GM19372 (cell line): ENCODE data around the gene TMCC3.
"Not testable (repeated sequence)": the region's sequence is repeated elsewhere in the genome, so short reads cannot be mapped to it uniquely, and the experiment has no call there.

ENCODE experiments used
- ATAC-seq: cut with Tn5 transposase; IDR thresholded peaks from one replicate; pipeline ENCODE4 v1.9.1; 2021; ENCODE audit warnings: mild to moderate bottlenecking, low read depth, moderate library complexity; ENCODE audit not compliant: unreplicated experiment

TMCC3 gene, protein sequence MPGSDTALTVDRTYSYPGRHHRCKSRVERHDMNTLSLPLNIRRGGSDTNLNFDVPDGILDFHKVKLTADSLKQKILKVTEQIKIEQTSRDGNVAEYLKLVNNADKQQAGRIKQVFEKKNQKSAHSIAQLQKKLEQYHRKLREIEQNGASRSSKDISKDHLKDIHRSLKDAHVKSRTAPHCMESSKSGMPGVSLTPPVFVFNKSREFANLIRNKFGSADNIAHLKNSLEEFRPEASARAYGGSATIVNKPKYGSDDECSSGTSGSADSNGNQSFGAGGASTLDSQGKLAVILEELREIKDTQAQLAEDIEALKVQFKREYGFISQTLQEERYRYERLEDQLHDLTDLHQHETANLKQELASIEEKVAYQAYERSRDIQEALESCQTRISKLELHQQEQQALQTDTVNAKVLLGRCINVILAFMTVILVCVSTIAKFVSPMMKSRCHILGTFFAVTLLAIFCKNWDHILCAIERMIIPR

DNA sequence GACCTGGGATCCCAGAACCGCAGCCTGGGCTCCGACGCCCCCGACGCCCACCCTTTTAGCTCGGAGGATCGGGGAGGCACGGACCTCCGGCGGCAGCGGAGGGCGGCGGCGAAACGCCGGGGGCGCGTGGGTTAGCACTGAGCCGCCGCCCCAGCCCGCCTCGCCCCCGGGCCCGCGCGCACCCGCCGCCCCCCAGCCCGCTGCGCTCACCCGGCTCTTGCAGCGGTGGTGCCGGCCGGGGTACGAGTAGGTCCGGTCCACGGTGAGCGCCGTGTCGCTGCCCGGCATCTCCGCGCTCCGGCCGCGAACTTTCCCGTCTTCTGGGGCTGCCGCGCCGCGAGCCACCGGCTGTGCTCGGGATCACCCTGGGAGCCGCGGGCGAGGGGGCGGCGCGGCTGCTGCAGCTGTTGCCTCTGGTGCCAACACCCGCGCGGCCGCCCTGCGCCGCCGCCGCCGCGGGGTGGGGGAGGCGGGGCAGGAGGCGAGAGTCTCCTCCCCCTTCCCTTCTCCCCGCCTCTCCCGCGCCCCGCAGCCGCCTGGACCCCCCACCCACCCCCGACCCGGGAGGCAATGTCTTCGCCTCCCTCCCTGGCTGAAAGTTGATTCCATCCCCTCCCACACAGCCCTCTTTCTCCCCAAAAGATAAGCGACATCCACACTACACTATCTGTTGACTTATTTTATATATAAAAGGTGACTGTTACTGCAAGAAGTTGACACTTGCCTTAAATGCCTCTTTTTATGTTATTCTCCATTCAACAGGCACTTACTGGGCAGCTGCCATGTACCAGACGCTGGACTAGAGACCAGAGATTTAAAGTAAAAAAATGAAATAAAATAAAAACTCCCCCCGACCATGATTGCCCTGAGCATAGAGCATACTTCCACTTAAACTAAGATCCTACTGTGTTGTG is at the start of gene TMCC3:
Gene TMCC3 (minus strand): TSS at position 415 of the 914 bp plus-strand sequence. CDS start 127 bp downstream, at position 288.
- ATAC-seq = peak; percentile 60

DNA sequence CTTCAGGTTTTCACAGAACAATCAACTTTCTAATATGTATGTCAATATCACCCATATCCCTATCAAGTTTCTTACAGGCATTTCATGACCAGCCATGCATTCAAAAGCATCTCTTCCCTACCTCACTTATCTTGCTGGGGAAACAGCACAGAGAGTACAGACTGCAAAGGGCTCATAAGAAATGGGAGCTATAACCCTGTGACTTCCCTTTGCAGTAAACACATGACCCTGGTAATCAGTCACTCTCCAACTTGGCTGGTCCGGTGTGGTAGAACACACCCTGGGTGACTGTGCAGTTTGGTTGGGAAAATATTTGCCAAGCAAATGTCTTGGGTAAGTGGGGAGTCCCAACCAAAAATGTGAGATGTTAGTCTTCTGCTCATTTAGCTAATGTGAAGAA is 49.4 kb upstream of the TMCC3 start:
- ATAC-seq = no peak

DNA sequence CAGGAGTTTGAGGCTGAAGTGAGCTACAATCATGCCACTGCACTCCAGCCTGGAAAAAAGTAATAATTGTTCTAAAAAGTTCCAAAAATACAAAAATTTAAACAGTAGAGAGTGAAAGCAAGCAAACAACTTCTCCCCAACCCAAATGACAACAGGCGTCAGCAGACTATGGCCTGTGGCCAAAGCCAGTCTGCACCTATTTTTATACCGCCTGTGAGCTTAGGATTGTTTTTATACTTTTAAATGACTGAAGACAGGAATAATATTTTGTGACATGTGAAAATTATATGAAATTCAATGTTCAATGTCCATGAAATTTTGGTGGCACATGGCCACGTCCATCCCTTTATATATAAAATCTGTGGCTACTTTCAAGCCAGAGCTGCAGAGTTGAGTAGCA is 48.2 kb upstream of the TMCC3 start:
- no peak for ATAC-seq

DNA sequence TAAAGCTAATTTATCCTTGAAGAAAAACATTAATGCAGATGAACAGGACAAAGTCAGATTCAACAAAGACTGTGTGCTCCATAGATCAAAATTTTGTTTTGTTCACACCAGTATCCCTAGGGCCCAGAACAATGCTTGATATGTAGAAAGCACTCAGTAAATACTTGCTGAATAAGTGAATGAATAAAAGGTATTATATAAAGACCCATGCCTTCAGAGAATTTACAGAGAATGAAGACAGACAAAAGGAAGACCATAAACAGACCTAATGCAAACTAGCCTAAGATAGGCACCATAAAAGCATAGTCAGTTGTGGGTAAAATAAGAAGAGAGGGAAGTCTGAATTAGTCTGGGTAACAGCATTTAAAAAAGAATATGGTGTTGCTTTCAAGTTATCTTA is 47.3 kb upstream of the TMCC3 start:
- ATAC-seq = no peak

DNA sequence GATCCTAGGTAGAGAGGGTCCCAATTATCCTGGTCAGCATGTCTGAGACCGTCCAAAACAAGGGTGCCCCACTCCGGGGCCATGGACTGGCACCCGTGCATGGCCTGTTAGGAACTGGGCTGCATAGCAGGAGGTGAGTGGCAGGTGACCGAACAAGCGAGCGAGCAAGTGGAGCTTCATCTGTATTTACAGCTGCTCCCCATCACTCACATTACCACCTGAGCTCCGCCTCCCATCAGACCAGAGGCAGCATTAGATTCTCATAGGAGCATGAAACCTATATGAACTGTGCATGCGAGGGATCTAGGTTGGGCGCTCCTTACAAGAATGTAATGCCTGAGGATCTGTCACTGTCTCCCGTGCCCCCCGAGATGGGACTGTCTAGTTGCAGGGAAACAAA is 44.4 kb upstream of the TMCC3 start:
- ATAC-seq = no peak

DNA sequence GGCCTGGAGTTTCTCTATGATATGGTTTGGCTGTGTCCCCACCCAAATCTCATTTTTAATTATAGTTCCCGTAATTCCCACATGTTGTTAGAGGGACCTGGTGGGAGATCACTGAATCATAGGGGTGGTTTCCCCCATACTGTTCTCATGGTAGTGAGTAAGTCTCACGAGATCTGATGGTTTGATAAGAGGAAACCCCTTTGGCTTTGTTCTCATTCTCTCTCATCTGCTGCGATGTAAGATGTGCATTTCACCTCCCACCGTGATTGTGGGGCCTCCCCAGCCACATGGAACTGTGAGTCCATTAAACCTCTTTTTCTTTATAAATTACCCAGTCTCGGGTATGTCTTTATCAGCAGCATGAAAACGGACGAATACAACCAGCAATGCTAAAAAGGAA is 42.5 kb upstream of the TMCC3 start:
- not testable (repeated sequence) for ATAC-seq

DNA sequence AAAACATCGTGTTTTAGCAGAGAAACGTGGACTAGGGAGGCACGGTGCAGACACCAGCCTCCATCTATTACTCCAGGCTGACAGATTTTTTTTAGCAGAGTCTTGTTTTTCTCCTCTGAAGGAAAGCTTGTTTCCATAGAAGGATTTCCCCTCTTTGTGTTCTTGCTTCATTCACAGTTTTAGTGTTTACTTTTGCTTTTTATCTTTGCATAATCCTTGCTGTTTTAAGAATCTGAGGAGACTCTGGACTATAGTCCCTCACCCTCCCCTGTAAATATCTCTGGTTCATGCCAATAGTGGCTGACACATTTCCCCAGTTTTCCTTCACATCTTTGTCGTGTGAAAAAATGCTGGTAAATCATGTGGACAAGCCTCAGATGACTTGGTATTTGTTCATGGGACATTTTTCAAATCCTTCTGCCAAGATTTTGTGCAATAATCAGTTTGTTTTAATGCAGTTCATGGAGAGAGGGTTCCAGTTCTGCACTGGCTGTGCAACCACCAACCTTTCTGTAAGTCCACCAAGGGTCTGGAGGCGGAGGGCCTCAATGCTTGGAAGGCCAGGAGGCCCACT is 39.9 kb upstream of the TMCC3 start:
- ATAC-seq = no peak

DNA sequence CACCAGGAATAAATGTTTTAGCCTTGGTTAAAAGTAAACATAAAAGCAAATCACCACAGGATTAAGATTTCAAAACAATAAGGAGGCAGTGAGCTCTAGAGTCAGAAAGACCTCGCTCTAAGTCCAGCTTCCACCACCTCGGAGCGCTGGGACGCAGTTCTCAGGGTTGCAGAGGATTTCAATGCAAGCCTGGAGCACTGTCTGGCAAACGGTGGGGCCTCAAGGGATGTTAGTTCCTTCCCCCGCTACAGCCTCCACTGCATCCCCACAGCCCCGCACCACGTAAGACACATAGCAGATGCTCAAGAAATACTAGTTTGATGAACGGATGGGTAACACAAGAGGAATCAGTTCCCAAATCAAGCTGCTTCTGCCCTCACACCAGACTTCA is 39.3 kb upstream of the TMCC3 start:
- ATAC-seq = no peak

DNA sequence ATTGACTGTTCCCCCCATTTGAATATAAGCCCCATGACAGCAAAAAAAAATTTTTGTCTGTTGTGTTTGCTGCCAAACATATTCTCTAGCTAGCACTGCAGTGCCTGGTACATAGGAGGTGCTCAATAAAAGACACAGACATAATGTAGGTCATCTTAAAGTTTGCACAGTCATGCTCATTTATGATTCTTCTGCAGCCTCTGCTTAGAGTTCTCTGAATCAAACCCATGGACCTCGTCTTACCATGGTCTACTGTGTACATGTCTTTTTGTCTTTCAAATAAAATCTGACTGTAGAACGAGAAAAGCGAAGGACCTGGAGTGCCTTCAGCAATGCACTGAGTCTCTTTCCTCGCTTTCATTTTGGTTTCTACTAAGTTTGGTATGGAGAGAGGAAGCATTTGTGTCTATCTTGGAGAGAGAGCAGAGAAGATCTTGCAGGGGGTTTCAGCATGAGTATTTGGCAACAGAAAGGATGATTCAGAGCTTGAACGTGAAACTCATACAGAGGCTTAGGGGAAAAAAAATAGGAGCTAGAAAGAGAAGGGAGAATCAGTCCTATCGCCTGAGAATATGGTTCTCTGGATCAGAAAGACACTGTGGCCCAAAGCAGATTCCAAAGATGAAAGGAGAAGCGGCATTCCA is 38.8 kb upstream of the TMCC3 start:
- ATAC-seq = no peak

DNA sequence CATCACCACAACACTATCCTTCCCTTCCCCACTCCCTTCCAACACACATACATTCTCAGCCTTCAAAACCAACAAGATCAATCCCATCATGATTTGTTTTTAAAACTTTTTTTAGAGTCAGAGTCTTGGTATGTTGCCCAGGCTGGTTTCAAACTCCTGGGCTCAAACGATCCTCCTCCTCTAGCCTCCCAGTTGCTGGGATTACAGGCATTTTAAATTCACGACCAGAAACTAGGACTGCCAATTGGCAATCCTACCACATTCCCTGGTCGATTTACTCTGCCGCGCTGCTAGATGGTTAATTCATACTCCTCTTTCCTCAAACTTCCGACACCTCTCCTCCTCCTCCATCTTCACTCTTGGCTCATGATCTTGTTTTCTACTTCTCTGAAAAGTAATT is 37.5 kb upstream of the TMCC3 start:
- ATAC-seq = no peak

DNA sequence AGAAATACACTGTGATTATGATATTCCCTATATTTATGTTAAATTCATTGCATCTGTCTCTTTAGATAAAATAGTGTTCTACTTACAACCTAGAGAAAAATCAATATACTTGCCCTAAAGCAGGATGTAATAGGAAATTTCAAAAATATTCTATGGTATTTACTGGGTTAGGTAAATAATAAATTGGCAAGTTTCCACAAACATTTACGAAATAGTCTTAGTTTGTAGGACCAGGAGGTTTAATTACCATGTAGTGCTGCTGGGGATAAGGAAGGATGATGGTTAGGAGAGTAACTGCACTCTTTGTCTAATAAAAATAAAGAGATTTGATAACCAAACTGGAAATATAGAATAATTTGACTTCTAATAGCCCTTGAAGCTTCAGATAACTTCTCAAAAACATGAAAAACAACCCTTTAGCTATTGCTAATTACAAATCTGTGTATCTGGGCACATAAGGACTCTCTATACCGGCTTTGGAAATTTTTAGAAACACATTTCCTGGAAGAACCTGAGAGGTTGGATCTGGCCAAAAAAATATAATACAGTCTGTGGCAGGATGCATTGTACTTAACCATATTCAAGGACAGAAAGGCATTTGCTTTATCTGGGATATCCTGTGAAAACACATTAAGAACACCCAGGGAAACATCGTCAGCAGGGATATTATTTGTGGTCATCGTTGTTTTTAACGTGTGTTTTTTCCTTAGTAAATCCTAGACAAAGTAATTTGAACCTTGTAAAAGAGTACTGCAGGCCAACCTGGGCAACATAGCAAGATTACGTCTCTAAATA is 36.7 kb upstream of the TMCC3 start:
- ATAC-seq = no peak

DNA sequence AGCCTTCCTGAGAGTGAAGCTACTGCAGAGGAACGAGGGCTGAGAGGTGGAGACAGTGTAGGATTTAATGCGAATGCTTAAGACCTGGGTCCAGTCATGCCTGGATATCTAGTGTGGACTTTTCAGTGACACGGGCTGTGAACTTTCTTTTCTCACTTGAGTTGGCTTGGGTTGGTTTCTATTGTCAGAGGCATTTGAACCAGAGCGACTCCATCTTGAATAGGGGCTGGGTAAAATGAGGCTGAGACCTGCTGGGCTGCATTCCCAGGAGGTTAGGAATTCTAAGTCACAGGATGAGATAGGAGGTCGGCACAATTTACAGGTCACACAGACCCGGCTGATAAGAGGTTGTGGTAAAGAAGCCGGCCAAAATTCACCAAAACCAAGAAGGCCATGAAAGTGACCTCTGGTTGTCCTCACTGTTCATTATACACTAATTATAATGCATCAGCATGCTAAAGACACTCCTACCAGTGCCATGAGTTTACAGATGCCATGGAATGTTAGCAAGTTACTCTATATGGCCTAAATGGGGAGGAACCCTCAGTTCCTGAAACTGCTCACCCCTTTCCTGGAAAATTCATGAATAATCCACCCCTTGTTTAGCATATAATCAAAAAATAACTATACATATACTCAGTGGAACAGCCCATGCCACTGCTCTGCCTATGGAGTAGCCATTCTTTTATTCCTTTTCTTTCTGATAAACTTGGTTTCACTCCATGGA is 34.2 kb upstream of the TMCC3 start:
- ATAC-seq = no peak

DNA sequence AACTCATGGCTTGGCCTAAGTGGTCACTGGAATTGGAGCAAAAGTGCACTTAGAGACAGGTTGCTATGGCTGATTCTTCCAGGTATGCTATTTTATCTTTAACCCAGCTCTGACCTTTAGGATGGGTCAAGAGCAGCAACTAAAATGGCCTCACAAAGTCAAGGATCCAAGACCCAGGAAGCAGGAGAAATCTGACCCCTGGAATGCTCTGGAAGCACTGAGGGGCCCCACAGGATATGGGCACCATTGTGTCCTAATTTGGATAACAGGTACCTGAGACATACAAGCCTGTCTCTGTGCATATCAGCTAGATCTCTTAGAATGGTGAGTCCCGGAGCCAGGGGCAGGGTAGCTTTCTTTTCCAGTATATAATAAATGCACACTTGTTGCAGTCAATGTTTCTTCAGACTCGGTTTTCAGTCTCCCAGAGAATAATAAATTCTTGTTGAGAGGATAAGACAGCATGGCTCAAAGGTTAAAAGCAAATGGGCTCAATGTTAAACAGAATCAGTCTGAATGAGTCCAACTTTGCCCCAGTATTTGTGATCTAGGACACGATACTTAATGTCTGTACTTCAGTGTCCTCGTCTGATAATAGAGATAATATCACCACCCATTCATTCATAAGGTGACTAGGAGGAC is 29.3 kb upstream of the TMCC3 start:
- ATAC-seq = no peak

DNA sequence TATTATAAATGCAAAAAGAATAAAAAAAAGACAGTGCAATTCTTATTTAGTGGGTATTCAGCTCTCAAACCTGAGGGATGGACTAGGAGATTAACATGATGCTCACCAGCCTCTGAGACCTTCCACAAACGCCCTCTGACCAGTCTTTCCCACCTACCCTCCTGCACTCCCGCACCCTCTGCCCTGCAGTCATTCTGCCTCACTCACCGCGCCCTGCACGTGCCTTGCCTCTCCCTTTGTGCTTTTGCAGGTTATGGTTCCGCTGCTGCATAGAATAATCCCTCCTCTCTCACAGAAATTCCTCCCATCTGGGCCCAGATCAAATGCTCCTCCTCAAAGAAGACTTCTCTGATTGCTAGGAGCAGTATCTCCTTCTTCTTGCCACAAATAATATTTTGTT is 28.5 kb upstream of the TMCC3 start:
- ATAC-seq = no peak

DNA sequence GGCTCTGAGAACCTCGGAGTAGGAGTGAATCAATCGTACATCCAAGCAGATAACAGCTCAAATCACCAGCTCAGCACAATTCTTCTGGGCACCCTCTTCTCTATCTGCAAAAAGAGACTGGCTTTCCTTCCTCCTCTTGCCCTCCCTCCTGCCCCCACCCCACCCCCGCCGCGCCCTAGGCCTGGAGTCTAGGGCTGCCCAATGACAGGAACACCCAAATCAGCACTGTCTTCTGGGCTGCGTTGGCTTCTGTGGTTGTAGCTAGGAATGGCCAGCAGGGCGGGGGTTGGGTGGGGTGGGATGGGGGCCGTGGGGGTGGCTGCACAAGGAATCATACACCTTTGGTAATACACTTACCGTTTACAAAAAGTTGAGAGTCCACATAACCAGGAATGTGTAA is 28.0 kb upstream of the TMCC3 start:
- no peak for ATAC-seq

DNA sequence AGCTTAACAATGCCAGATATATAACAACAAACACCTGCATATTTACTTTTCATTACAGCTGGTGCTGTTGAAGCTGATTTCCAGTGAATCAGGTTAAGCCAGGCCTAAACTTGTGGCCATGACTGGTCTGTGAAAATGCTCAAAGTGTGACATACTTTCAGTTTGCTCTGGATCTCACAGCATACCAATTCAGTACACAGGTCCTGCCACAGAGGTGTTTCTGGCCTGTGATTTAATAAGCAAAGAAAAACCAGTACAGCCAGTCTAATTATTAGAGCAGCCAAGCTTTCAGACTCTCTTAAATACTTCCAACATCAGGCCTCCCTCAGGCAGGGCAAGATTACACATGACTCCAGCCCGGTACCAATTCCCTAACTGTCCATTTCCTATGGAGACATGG is 27.4 kb upstream of the TMCC3 start:
- ATAC-seq = no peak

DNA sequence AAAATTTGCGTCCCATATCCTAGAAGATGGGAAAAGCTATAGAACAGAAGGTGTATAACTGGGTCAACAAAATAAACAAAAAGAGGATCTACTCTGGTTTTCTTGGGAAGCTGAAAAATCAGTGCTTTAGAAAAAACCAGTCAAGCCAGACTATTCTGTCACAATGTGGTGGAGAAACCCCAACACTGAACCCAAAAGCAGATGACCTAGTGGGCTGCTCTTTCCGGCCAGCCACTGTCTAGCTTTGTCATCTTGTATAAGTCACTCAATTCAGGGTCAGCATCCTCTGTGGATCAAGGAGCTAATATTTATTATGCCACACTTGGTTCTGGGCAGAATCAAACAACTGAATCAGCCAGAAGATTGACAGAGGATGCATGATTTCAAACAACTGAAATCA is 26.6 kb upstream of the TMCC3 start:
- no peak for ATAC-seq

DNA sequence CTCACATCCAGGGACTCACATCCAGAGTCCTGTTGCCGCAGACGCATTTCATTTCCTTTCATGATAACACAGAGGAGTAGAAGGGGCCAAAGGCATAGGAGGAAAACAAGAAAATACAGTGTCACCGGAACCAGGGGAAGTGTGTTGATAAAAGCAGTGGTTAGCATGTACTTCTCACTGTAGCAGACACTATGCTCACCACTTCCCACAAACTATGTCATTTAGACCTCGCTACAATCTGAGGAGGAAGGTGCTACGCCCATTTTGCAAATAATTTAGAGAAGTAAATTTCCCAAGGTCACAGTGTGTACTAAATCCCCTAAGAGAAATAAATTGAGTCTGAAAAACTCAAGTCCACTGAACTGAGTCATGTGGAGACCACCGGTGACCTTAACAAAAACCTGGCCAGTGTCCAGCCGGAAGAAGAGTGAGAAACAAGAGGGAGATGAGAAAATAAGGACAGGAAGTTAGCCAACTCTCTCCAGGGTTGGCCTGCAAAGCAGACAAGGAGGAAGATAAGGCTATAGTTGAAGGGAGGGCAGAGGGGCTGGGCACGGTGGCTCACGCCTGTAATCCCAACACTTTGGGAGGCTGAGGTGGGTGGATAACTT is 25.8 kb upstream of the TMCC3 start:
- ATAC-seq = peak; percentile 78
